Bronchial epithelial cell (primary cell): Measurements from ENCODE around the gene PRDM1. TPM values are rescaled to one million over a fixed set of nuclear protein-coding genes. Genes with fewer than 3 reads are reported as not detected.

ENCODE experiments used
- DNase-seq: peaks from one replicate; pipeline ENCODE4 v3.0.0-alpha.2; 2010; ENCODE audit warnings: low read depth
- FAIRE-seq: peaks from 2 replicates; lab custom pipeline; 2011; peaks lifted over from hg19 to GRCh38; lab: Jason Lieb, UNC
- H3K27me3 ChIP-seq: 2 replicates; pipeline ENCODE4 v1.5.1; 2011; ENCODE audit warnings: low read length; ENCODE audit not compliant: control insufficient read depth, insufficient read depth
- H3K36me3 ChIP-seq: 2 replicates; pipeline ENCODE4 v1.5.1; 2011; ENCODE audit warnings: low read length; ENCODE audit not compliant: control insufficient read depth, insufficient read depth
- H3K4me3 ChIP-seq: 2 replicates; pipeline ENCODE4 v1.5.1; 2011; ENCODE audit warnings: mild to moderate bottlenecking, low read depth, low read length, control low read depth
- total RNA-seq: library from RNA; depleted of rRNA; stranded (reverse); fragments of >200 nt; gene quantifications from 2 replicates; pipeline ENCODE4 v1.2.1, GENCODE V29; 2014
- TF ChIP-seq, protein P1 (sequence below): IDR thresholded peaks from 2 replicates; pipeline ENCODE4 v1.5.1; 2011; ENCODE audit warnings: mild to moderate bottlenecking, moderate library complexity, low read length, control low read depth, inconsistent platforms; ENCODE audit not compliant: insufficient read depth, severe bottlenecking

The PRDM1 gene
- total RNA-seq, 1 donor from 2014 or later = 5.3 TPM

DNA sequence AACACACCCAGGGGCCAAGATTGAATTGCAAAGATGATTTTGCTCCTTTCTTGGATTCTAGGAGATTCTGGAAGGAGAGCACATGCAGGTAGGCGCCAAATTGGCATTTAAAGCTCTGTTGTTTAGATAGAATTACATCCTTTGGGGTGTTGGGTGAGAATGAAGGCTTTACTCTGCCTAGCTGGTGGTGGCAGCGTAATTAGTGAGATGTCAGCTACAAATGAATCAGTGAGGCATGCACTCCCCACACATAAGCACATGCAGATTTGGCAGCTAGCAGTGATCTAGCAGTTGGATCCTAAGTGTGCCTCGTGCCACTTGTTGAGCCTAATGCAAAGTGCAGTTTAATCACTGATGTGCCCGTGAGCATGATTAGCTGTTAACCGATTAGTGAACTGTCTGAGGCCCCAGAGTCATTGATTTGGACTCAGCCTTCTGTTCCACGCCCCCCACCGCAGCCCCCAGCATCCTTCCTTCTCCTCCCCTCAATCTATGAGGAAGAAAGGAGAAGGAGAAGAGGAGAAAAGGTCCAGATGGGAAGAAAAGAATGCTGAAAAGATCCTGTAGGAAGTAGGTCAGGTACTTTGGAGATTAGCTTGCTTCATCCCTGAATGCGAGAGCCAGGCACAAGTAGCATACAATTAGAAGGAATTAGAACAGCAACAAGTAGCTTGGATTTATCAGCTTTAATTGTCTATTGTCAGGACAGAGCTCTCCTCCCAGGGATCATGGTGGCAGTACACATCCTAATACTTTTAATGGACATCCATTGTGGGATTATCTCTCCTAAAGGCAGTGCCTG, 6.0 kb upstream of the PRDM1 start:
- FAIRE-seq (no peak), DNase-seq (no peak)
- TF ChIP-seq, protein P1, sequence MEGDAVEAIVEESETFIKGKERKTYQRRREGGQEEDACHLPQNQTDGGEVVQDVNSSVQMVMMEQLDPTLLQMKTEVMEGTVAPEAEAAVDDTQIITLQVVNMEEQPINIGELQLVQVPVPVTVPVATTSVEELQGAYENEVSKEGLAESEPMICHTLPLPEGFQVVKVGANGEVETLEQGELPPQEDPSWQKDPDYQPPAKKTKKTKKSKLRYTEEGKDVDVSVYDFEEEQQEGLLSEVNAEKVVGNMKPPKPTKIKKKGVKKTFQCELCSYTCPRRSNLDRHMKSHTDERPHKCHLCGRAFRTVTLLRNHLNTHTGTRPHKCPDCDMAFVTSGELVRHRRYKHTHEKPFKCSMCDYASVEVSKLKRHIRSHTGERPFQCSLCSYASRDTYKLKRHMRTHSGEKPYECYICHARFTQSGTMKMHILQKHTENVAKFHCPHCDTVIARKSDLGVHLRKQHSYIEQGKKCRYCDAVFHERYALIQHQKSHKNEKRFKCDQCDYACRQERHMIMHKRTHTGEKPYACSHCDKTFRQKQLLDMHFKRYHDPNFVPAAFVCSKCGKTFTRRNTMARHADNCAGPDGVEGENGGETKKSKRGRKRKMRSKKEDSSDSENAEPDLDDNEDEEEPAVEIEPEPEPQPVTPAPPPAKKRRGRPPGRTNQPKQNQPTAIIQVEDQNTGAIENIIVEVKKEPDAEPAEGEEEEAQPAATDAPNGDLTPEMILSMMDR = no peak
- Histone ChIP-seq H3K36me3 (no peaks in the 10 kb centered on the region), H3K4me3 (no peak overlapping the region), H3K27me3 (peaks cover 2% of the 10 kb centered on the region)

DNA sequence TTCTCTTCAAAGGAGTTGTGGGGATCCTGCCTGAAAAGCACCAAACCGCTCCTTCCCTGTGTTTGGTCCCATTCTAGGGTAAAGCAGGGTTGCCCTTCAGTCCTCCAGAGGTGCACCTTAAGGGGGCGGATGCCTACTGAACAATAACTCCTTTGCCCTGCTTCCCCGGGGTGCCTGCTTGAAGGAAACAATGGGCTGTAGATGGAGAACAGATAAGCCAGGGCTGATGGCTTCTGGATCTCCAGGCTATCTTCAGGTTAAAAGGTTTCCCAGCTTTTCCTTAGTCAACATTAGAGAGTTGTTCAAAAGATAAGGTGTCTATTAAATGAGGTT, 5.4 kb upstream of the PRDM1 start:
- no peak for FAIRE-seq
- H3K27me3 ChIP-seq = peaks cover 2% of the 10 kb centered on the region
- no peak for DNase-seq
- no peak overlapping the region for H3K4me3 ChIP-seq
- no peaks in the 10 kb centered on the region for H3K36me3 ChIP-seq
- TF ChIP-seq, protein P1 = no peak

DNA sequence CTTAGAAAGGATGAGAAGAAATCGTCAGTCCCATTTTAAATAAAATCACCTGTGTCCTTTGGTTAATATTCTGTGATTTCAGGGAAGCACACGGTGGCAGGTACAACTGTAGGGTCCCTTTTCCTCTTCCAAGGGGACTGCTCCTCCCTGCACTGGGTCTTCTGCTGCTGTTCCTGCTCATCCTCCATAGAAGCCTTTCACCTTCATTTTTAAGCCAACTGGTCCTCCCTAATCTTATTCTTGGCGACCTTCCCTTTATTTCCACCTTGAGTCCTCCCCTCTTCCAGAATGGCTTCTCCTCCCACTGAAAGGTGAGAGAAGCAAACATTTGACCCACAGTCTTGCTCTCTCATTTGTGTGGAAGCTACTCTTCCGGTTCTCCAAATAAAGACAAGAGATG, 4.4 kb upstream of the PRDM1 start:
- TF ChIP-seq, protein P1 = no peak
- Histone ChIP-seq H3K4me3 (no peak overlapping the region), H3K27me3 (peaks cover 2% of the 10 kb centered on the region), H3K36me3 (no peaks in the 10 kb centered on the region)
- no peak for DNase-seq
- no peak for FAIRE-seq

DNA sequence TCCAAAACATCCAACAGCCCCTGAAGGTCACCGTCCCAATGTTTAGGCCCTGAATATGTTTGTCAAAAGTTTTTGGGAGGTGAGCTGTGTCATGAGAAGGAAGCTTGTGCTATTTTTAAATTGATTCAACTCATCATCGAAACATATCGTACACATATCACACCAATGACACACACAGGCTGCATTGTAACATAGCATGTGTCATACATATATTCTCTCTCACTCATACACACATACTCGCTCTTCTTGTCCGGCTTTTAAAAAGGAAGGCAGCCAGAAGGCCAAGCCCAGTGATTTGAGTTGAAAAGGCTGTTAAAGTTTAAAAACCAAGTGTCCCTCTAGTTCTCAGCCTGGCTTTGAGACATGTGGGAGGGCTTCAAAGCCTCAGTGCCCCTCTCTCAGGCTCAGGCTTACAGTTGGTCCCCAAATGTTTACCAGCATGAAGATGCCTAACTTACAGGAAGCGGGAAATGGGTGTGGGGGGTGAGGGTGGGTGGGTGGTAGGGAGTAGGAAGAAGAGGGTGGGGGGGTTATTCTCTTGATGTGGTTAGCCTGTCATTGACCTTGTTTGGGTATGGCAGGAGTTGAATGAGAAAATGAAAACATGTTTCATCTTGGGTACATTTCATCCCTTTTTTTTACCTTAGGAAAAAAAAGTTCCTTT, 3.3 kb upstream of the PRDM1 start:
- no peaks in the 10 kb centered on the region for H3K36me3 ChIP-seq
- H3K4me3 ChIP-seq = no peak overlapping the region
- TF ChIP-seq, protein P1 = no peak
- peak; percentile 97 for DNase-seq
- FAIRE-seq = no peak
- peaks cover 2% of the 10 kb centered on the region for H3K27me3 ChIP-seq

DNA sequence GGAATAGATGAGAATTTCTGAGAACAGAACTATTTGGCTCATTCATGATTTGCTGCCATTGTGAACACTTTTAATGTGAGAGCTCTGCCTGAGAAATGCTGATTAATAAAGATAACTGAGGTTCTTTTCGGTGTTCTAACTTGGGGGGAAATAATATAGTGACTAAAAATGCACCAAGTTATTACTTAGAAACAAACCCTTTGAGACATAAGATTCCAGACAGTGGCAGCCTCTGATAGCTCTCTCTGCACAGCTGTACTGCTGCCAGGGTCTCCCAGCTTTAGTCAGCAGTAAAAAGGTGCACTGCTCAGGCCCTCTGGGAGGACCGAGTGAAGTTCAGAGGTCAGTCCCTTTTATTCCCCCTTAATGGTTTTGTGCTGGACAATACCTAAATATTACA, 2.5 kb upstream of the PRDM1 start:
- H3K36me3 ChIP-seq = no peaks in the 10 kb centered on the region
- FAIRE-seq (no peak), DNase-seq (no peak)
- H3K4me3 ChIP-seq = no peak overlapping the region
- TF ChIP-seq, protein P1 = no peak
- peaks cover 2% of the 10 kb centered on the region for H3K27me3 ChIP-seq
